Measurements from ENCODE around the gene COL24A1. TPM values are rescaled to one million over a fixed set of nuclear protein-coding genes. Genes with fewer than 3 reads are reported as not detected.

The COL24A1 gene
- total RNA-seq, 1 donor from 2014 or later: not detected

GRCh38 chr1:86105533-86105866 lies 51.1 kb downstream of the COL24A1 start:
- Mint-ChIP-seq H3K9me3 (no peaks in the 10 kb centered on the region), H3K27ac (no peak overlapping the region), H3K36me3 (ENCODE audit: low read depth) (no peaks in the 10 kb centered on the region), H3K4me1 (no peaks in the 10 kb centered on the region), H3K27me3 (no peaks in the 10 kb centered on the region), H3K4me3 (no peak overlapping the region)
- ChIA-PET POLR2A (no interaction called here), CTCF (no interaction called here)
- no peak for TF ChIP-seq CTCF (IDR thresholded peaks at IDR 0.05)
- ATAC-seq (ENCODE audit: low read depth): no peak
- DNase-seq: no peak
- intact Hi-C loops (cut with micrococcal nuclease): no loop called here

- CTCF ChIA-PET: no interaction called here
- H3K9me3 Mint-ChIP-seq: no peaks in the 10 kb centered on the region
- no peak for ATAC-seq (ENCODE audit: low read depth)
- no peak overlapping the region for H3K27ac Mint-ChIP-seq
- H3K36me3 Mint-ChIP-seq (ENCODE audit: low read depth): no peaks in the 10 kb centered on the region
- TF ChIP-seq CTCF (IDR thresholded peaks at IDR 0.05): no peak
- H3K4me1 Mint-ChIP-seq: no peaks in the 10 kb centered on the region
- H3K4me3 Mint-ChIP-seq: no peak overlapping the region
- H3K27me3 Mint-ChIP-seq: no peaks in the 10 kb centered on the region
- intact Hi-C loops (cut with micrococcal nuclease): no loop called here
- POLR2A ChIA-PET: no interaction called here
- no peak for DNase-seq
Measured at GRCh38 chr1:86104606-86105532, 51.7 kb downstream of the COL24A1 start.

GRCh38 chr1:86101616-86102015 lies 55.0 kb downstream of the COL24A1 start:
- Mint-ChIP-seq H3K9me3 (no peaks in the 10 kb centered on the region), H3K27me3 (no peaks in the 10 kb centered on the region), H3K4me3 (no peak overlapping the region), H3K36me3 (ENCODE audit: low read depth) (no peaks in the 10 kb centered on the region), H3K4me1 (no peaks in the 10 kb centered on the region), H3K27ac (no peak overlapping the region)
- TF ChIP-seq CTCF (IDR thresholded peaks at IDR 0.05): no peak
- no peak for DNase-seq
- CTCF ChIA-PET: no interaction called here
- intact Hi-C loops (cut with micrococcal nuclease): no loop called here
- POLR2A ChIA-PET: no interaction called here
- no peak for ATAC-seq (ENCODE audit: low read depth)

GRCh38 chr1:86100401-86100800 lies 56.2 kb downstream of the COL24A1 start:
- Mint-ChIP-seq H3K9me3 (no peaks in the 10 kb centered on the region), H3K4me1 (no peaks in the 10 kb centered on the region), H3K27ac (no peak overlapping the region), H3K36me3 (ENCODE audit: low read depth) (no peaks in the 10 kb centered on the region), H3K4me3 (no peak overlapping the region), H3K27me3 (no peaks in the 10 kb centered on the region)
- ATAC-seq (ENCODE audit: low read depth): no peak
- CTCF ChIA-PET: no interaction called here
- POLR2A ChIA-PET: no interaction called here
- TF ChIP-seq CTCF (IDR thresholded peaks at IDR 0.05): no peak
- intact Hi-C loops (cut with micrococcal nuclease): no loop called here
- no peak for DNase-seq

- Mint-ChIP-seq H3K27ac (no peak overlapping the region), H3K4me1 (peaks cover 1% of the 10 kb centered on the region), H3K9me3 (peaks cover 3% of the 10 kb centered on the region), H3K27me3 (no peaks in the 10 kb centered on the region), H3K4me3 (no peak overlapping the region), H3K36me3 (ENCODE audit: low read depth) (no peaks in the 10 kb centered on the region)
- CTCF ChIA-PET: no interaction called here
- intact Hi-C loops (cut with micrococcal nuclease): no loop called here
- ATAC-seq (ENCODE audit: low read depth) (no peak), DNase-seq (no peak)
- TF ChIP-seq CTCF (IDR thresholded peaks at IDR 0.05): no peak
- POLR2A ChIA-PET: no interaction called here
Measured at GRCh38 chr1:86089765-86090164, 66.8 kb downstream of the COL24A1 start.
